WTC11 (cell line): ENCODE measurements around the gene MED9.

ENCODE experiments used
- ATF1 ChIP-seq: sonication (generic); formaldehyde crosslinking; IDR thresholded peaks from 2 replicates; pipeline ENCODE4 v1.8.1; 2023; ENCODE audit warnings: mild to moderate bottlenecking, moderate library complexity, missing genetic modification reagents
- ATF2 ChIP-seq: sonication (generic); formaldehyde crosslinking; IDR thresholded peaks from 2 replicates; pipeline ENCODE4 v1.8.1; 2022; ENCODE audit warnings: low read depth, missing genetic modification reagents, borderline replicate concordance
- CTCF ChIP-seq: fragments of 200-600 bp; IDR thresholded peaks from 2 replicates; pipeline ENCODE4 v1.8.0; 2022; ENCODE audit warnings: antibody characterized with exemption
- E2F1 ChIP-seq: sonication (generic); formaldehyde crosslinking; IDR thresholded peaks from 2 replicates; pipeline ENCODE4 v1.8.0; 2022; ENCODE audit warnings: mild to moderate bottlenecking, missing genetic modification reagents
- E2F4 ChIP-seq: sonication (generic); formaldehyde crosslinking; IDR thresholded peaks from 2 replicates; pipeline ENCODE4 v1.8.1; 2022; ENCODE audit warnings: low read depth, mild to moderate bottlenecking, moderate library complexity, missing genetic modification reagents, borderline replicate concordance
- EMX1 ChIP-seq: fragments of 250-450 bp; sonication (Bioruptor Pico); IDR thresholded peaks from 2 replicates; pipeline ENCODE4 v1.8.0; 2021; ENCODE audit warnings: mild to moderate bottlenecking
- ETV6 ChIP-seq: sonication (generic); formaldehyde crosslinking; IDR thresholded peaks from 2 replicates; pipeline ENCODE4 v1.8.1; 2022; ENCODE audit warnings: mild to moderate bottlenecking, missing genetic modification reagents
- IRF2 ChIP-seq: sonication (generic); formaldehyde crosslinking; IDR thresholded peaks from 2 replicates; pipeline ENCODE4 v1.8.0; 2022; ENCODE audit warnings: low read depth, missing genetic modification reagents, borderline replicate concordance
- MAX ChIP-seq: sonication (generic); formaldehyde crosslinking; IDR thresholded peaks from 2 replicates; pipeline ENCODE4 v1.8.0; 2022; ENCODE audit warnings: mild to moderate bottlenecking, missing genetic modification reagents
- MLX ChIP-seq: sonication (generic); formaldehyde crosslinking; IDR thresholded peaks from 2 replicates; pipeline ENCODE4 v1.8.1; 2023; ENCODE audit warnings: mild to moderate bottlenecking, missing genetic modification reagents, moderate library complexity
- ZNF121 ChIP-seq: sonication (generic); formaldehyde crosslinking; IDR thresholded peaks from 2 replicates; pipeline ENCODE4 v1.8.0; 2023; ENCODE audit warnings: missing genetic modification reagents
- ZNF138 ChIP-seq: sonication (generic); formaldehyde crosslinking; conservative IDR thresholded peaks from 2 replicates; pipeline ENCODE4 v1.8.1; 2022; ENCODE audit warnings: mild to moderate bottlenecking, moderate library complexity, missing genetic modification reagents
- ZNF512 ChIP-seq: sonication (generic); formaldehyde crosslinking; IDR thresholded peaks from 2 replicates; pipeline ENCODE4 v1.8.1; 2022; ENCODE audit warnings: missing genetic modification reagents, borderline replicate concordance
- ZSCAN18 ChIP-seq: fragments of 250-450 bp; sonication (Bioruptor Pico); IDR thresholded peaks from 2 replicates; pipeline ENCODE4 v2.1.2; 2022; ENCODE audit warnings: mild to moderate bottlenecking, moderate library complexity

- TF ChIP-seq ZSCAN18 (no peak), MLX (CRISPR knock-in tag) (no peak), CTCF (no peak), ATF1 (CRISPR knock-in tag) (no peak), E2F1 (CRISPR knock-in tag) (no peak), MAX (CRISPR knock-in tag) (no peak), ETV6 (CRISPR knock-in tag) (no peak), ZNF121 (CRISPR knock-in tag) (no peak), ZNF512 (no peak), ZNF138 (CRISPR knock-in tag) (no peak), EMX1 (CRISPR knock-in tag) (no peak), IRF2 (CRISPR knock-in tag) (no peak), ATF2 (no peak), E2F4 (CRISPR knock-in tag) (no peak)
Observed at GRCh38 chr17:17434477-17434876, 42.3 kb upstream of the MED9 start.
